Stimulated activated naive CD4-positive, alpha-beta T cell (primary cell): ENCODE measurements around the gene B9D2.
"Not testable (repeated sequence)": the region's sequence is repeated elsewhere in the genome, so short reads cannot be mapped to it uniquely, and the experiment has no call there.

Experiments used
- DNase-seq, 6 experiments: peaks; one replicate each; lab custom pipeline; 2025; lab: John Stamatoyannopoulos, UW

The B9D2 gene

DNA sequence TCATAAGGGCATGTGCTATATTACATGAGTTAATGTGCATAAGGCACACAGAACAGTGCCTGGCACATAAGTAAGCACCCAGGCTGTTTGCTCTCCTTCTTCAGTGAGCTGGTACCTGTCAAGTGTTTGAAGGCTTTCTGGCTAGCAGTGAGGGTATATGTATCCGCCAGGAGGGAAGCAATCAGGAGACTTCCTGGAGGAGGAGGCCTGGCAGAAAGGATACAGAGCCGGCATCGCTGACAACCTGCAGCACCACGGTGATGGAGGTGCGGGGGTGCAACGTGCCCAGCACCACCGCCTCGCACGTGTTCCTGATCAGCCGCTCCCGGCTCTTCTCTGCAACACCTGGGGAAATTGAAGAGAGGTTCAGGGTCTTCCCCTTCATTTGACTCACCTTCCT lies 27.7 kb upstream of the B9D2 start:
- DNase-seq, result no peak

DNA sequence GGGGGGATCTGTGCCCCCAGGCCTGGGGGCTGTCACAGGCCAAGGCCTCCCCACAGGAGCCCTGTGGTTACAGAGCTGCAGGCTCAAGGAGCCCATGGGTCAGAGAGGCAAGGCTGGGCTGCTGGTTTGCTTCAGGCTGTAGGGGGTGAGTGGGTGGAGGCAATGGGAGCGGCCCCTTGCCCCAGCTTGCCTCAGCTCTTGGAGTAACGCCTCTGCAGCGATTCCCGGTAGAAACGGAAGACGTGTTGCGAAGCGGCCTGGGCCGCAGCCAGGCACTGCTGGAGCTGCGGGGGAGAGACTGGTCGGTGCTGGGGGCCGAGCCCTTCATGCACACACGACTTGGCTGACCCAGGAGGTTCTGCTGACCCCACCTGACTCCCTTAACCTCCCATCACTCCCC lies 22.5 kb upstream of the B9D2 start:
- no peak for DNase-seq

DNA sequence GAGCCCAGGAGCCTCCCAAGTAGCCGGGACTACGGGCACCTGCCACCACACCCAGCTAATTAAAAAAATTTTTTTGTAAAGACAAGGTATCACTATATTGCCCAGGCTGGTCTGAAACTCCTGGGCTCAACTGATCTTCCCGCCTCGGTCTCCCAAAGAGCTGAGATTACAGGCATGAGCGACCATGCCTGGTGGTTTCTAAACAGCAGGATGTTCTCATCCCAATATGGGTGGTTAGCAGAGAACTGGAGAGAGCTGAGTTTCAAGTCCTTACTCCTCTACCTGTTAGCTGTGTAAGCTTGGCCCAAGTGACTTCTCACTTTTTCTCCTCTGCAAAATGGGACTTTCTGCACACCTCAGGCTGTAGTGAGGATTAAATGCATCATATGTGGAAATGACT lies 20.4 kb upstream of the B9D2 start:
- no peak for DNase-seq

DNA sequence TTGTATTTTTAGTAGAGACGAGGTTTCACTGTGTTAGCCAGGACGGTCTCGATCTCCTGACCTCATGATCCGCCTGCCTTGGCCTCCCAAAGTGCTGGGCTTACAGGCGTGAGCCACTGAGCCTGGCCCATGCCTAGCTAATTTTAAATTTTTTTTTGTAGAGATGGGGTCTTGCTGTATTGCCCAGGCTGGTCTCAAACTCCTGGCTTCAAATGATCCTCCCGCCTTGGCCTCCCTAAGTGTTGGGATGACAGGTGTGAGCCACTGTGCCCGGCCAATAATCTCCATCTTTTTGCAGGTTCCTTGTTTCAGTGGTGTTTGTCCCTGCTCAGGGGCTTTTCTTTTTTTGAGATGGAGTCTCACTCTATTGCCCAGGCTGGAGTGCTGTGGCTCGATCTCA lies 17.6 kb upstream of the B9D2 start:
- DNase-seq, result not testable (repeated sequence)

DNA sequence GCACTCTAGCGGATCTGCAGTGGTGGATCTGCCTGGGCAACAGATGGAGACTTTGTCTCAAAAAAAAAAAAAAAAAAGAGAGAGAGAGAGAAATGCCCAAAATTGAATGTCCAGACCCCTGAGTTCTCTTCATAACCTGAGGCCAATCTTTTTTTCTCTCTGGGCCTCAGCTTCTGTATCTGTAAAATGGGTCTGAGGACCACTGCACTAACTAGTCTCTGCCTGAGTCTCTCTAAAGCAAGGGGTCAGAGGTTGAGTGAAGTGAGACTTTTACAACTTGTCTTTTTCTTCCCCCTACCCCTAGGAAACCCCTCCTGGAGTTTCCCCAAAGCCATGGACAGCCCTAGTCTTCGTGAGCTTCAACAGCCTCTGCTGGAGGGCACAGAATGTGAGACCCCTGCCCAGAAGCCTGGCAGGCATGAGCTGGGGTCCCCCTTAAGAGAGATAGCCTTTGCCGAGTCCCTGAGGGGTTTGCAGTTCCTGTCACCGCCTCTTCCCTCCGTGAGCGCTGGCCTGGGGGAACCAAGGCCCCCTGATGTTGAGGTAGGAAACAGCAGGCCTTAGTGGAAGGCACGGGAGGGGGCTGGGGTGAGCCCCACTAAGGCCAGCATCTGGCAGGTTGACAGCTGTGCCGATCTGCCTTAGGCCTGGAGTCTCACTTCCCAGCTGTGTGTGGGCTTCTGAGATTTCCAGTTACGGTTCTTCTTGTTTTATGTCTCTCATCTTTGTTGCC lies 14.2 kb upstream of the B9D2 start:
- DNase-seq, result peak in 1 of 6 experiments; percentile 17

DNA sequence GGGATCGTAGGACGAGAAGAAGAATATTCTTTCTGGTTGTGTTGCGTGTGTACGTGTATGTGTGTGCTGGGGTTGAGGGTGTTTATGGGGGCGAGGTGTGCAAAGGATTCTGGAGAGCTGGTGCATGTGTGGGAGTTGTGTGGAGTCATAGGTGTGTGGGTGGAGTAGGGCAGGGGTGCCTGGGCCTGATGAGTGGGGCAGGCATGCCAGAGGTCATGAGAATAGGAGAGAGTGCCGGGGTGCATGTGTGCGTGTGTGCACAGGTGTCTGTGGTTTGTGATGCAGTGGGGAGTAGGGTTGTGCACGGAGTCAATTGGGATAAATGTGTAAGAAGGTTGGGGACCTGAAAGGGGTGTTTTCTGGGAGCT lies 13.0 kb upstream of the B9D2 start:
- no peak for DNase-seq

DNA sequence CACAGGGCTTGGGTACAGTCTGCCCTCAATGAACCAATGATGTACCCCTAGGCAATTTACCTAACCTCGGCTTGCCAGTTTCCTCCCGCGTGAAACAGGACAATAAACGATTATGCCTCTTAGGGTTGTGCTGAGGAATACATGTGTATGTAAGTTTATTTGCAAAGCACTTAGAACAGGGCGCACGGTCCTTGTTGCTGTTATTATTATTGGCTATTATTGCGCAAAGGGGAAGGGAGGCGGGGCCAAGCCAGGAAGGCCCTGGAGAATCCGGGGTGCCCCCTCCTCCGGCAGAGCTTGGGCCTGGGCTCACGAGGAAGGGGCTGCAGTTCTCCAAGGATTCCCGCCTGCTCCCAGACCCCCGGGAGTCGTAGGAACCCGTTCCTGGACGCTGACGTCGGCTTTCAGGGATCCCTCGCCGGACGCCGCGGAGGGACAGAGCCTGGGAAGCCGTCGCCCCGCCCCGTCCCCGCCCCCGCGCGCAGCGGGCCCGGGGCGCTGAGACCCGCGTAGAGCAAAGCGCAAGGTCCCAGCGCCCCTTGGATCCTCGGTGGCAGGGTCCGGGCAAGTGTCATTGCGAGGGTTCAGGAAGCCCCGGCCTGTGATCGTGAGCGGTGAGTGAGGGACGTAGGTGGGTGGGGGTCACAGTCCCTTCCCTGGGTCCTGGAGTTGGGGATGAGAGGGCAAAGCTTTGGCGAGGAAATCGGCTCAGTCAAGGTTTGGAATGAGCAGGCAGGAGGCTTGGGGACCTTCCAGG lies 12.5 kb upstream of the B9D2 start, which contains the start of gene TMEM91:
TMEM91 (plus strand) TSS at position 293 of the 757 bp plus-strand sequence. CDS start 1,777 bp downstream, outside the sequence.
- DNase-seq, result peak in 2 of 6 experiments; percentile 16 to 17

DNA sequence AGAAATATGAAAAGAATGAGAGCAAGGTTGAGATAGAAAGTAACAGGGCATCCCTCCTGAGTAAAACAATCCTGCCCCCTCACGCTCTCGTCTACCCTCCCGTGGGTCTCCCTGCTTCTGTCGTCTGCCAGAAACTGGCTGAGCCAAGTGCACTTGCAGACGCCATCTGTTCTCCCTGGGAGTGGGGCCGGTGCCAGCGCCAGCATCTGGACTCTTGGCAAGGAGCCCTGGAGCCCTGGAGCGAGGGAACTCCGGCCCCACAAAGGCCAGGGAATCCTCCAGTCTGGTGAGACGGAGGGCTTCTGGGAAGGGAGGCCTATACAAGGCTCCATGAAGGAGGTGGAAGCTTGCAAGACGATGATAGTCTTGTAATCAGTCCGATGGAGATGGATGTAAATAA lies 10.0 kb upstream of the B9D2 start:
- DNase-seq, result no peak

DNA sequence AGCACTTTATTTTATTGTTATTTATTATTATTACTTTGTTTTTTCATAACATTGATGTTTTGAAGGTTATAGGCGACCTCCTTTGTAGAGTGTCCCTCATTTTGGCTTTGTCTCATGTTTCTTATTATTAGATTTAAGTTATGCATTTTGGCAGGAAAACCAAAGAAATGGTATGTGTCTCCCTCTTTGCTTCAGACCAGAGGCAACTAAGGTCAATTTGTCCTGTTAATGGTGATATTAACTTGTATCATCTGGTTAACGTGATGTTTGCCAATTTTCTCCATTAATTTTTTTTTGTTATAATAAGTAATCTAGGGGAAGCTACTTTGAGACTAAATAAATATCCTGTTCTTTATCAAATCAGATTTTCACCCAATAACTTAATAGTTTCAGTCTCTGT lies 8.6 kb upstream of the B9D2 start:
- no peak for DNase-seq

DNA sequence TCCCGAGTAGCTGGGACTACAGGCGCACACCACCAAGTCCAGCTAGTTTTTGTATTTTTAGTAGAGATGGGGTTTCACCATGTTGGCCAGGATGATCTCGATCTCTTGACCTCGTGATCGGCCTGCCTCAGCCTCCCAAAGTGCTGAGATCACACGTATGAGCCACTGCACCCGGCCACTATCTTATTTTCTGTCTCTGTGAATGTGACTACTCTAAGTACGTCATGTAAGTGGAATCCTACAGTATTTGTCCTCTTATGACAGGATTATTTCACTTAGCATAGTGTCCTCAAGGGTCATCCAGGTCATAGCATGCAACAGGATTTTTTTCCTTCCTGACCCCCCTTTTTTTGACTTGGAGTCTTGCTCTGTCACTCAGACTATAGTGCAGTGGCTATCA lies 7.6 kb upstream of the B9D2 start:
- DNase-seq, result no peak

DNA sequence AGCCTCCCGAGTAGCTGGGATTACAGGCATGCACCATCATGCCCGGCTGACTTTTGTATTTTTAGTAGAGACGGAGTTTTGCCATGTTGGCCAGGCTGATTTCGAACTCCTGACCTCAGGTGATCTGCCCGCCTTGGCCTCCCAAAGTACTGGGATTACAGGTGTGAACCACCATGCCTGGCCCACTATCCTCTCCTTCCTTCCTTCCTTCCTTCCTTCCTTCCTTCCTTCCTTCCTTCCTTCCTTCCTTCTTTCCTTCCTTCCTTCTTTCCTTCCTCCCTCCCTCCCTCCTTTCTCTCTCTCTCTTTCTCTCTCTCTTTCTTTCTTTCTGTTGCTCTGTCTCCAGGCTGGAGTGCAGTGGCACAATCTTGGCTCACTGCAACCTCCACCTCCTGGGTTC lies 7.2 kb upstream of the B9D2 start:
- not testable (repeated sequence) for DNase-seq

DNA sequence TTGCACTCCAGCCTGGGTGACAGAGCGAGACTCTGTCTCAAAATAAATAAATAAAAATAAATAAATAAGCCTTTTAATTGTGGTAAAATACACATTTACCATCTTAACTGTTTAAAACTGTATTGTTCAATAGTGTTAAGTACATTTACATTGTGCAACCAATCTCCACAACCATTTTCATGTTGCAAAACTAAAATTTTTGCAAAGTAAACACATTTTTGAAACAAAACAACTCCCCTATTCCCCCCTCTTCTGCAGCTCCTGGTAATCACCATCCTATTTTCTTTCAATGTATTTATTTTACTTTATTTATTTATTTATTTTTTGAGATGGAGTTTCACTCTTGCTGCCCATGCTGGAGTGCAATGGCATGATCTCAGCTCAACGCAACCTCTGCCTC lies 5.8 kb upstream of the B9D2 start:
- no peak for DNase-seq

DNA sequence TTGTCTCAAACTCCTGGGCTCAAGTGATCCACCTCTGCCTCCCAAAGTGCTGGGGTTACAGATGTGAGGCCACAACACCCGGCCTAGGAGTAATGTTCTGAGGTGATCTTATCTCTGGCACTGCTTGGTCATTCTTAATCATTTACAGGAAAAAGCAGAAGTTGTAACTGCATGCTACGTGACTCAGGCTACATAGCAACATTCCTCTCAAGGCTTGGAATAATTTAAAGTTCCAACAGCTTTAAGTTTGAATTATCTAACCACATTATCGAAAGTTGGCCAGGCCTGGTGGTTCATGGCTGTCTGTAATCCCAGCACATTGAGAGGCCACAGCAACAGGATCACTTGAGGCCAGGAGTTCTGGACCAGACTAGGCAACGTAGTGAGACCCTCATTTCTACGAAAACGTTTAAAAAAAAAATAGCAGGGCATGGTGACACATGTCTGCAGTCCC lies 3.9 kb upstream of the B9D2 start:
- no peak for DNase-seq

DNA sequence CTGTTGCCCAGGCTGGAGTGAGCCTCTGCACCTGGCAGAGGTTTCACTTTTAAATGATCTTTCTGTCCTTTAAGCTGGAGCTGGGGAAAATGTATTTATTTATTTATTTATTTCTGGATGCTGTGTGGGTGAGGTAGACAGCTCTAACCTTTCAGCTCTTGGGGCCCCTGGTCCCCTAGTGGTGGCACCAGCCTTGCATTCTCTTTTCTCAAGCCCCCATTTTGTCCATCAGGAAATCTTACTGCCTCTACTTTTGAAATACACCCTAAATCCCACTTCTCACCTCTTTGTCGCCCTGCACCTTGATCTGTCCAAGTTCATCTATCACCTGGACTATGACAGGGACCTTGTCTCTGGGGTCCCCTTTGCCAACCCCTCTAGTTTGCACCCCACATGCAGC lies 2.1 kb upstream of the B9D2 start:
- no peak for DNase-seq

DNA sequence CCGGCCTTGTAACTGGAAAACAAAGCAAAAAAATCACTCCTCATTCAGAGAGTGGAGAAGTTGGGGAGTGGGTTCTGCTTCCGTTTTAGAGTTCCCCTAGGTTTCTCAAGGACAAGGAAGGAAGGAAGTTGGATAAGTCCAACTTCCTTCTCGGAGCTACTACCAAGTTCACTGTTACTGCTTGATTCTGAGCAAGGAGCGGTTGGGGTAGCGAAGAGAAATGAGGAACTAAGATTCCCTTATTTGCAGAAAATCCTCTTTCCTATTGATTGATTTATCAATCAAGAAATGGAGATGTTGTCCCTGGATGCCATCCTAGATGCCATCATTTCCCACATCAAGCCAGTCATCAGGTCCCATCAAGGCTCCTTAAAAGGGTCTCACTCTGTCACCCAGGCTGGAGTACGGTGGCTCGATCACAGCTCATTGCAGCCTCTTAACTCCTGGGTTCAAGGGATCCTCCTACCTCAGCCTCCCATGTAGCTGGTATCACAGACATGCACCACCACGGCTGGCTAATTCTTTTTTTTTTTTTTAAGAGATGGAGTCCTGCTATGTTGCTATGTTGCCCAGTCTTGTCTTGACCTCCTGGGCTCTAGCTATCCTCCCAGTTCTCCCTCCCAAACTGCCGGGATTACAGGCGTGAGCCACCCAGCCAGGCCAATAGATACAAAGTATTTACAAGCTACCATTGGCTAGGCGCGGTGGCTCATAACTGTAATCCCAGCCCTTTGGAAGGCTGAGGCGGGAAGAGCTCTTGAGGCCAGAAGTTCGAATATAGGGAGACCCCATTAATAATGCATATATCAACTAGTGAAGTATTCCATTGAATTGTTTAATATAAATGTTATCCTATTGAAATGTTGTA lies 809 bp upstream of the B9D2 start:
- no peak for DNase-seq

DNA sequence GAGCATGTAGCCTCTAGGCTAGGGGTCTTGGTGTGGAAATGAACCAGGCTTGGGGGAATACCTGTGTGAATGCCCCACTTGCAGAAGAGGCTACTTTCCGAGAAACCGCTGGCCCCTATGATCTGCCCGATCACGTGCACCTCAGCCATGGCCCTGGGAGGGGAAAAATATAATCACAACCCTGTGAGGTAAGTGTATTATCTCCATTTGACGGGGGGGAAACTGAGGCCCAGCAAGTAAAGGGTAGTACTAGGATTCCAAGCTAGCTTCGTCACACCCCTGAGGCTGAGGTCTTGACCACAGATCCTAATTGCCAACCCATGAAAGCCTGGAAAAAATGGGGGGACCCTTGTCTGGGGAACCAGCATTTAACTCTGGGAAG lies 587 bp downstream of the B9D2 start:
- no peak for DNase-seq

DNA sequence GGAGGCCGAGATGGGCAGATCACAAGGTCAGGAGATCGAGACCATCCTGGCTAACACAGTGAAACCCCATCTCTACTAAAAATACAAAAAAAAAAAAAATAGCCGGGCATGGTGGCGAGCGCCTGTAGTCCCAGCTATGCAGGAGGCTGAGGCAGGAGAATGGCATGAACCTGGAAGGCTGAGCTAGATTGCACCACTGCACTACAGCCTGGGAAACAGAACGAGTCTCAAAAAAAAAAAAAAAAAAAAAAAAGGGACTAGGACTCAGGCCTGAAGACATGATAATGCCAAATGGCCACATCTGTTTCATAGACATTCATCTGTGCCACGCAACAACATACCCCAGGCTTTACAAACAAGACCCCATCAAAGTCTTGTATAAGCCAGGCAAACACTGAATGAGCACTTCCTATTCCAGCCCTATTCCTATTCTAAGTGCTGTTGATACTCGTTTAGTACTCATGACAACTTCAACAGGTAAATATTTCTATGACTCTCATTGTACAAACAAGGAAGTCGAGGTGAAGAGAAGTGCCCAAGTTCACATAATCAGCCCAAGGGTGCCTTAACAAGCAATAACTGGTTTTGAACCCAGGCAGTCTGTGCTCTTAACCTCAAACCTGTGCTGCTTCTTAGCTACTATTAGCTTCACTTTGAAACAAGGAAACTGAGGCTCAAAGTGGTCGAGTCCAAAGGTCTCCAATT lies 1.7 kb downstream of the B9D2 start:
- no peak for DNase-seq

DNA sequence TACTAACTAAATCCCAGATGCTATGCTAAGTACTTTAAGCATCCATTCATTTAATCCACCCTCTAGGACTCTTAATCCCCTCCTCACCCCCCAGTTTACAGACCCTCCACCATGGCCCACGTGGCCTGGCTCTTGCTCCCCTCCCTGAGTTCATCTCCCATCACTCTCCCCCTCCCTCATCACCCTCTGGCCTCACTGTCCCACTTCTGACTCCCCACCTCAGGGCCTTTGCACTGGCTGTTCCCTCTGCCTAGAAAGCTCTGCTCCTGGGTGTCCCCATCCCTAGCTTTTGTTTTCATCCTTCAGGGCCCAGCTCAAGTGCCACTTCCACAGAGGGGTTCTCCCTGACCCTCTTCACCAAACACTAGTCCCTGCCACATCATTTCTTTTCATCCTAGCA lies 4.2 kb downstream of the B9D2 start:
- DNase-seq, result no peak

DNA sequence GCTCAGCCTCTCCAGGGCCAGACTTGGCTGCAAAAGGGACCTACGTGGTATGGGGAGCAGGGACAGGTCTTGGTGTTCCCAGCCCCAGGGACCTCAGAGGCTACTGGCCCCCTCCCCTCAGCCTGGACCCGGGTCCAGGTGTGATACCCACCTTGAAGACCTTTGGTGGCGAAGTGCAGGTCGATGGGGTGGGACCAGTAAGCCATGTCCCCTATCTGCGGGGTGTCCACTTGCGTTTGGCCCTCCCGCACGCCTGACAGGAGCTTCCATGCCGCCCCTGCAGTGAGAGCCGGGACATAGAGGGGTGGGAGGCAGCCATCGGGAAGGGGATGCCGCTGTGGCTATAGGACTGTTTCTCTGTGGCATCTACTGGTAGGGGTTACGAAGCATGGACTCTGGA lies 6.2 kb downstream of the B9D2 start:
- no peak for DNase-seq

DNA sequence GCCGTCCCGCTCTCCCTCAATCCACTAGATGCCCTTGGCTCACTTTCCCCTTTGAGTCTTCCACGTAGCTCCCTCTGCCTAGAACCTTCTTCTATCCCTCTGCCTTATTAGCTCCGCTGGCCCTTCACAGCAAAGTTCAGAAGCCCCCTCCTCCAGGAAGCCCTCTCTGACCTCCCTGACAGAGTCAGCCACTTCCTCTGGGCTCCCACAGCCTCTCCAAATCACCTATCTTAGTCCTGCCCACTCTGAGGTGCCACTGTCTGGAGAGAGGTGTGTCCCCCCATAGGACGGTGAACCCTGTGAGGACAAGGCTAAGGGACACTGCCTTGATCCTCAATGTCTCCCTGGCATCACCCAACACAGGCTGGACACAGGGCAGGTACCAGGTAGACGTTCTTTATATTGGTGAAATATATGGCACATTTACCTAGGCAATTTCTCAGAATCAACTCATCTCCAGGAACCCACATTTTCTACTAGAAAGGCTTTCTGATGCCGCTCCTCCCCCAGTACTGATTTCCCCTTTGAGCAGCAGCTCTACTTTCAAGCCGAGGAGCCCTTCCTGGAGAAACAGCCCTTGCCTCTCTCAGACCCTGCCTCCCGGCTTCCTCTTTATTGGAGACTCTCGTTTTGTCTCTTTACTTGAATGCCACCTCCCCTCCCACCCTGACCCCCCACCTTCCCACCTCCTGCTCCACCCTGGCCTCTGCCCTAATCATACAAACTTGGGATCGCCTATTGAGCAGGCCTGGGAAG lies 6.8 kb downstream of the B9D2 start:
- DNase-seq, result peak in 4 of 6 experiments; percentile 12 to 50 (median 35)

DNA sequence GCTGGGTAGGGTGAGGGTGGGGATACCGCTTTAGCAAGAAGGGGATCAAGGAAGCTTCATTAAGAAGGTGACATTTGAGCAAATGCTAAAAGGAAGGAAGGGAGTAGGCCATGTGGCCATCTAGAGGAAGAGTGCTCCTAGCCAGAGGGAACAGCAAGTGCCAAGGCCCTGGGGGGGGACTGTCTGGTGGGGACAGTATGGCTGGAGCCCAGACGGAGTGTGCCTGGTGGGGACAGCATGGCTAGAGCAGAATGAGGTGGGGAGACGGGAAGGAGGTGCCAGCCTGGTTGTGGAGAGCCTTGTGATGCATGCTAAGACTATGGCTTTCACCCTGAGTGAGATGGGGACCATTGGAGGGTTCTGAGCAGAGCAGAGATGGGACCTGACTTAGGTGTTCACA lies 8.1 kb downstream of the B9D2 start:
- DNase-seq, result no peak
